ENCODE results near the gene CDH4. TPM values are rescaled to one million over a fixed set of nuclear protein-coding genes. Genes with fewer than 3 reads are reported as not detected.

CDH4 gene
- total and polyA plus RNA-seq, 2 donors (not counting 3 experiments of a cell fraction or from before 2014, with no cell fraction given) = 0.17 to 0.51 TPM

GRCh38 chr20:61360940-61361339, 108.9 kb downstream of the CDH4 start:
- no peaks in the 10 kb centered on the region for H3K9me1 ChIP-seq (replicated peaks; ENCODE audit: control insufficient read depth, extremely low read depth, insufficient read depth, low read length)
- no peaks in the 10 kb centered on the region for H3K36me3 ChIP-seq (ENCODE audit: control insufficient read depth in 2 of 2, extremely low read depth in 1 of 2, insufficient read depth in 2 of 2, low read length in 2 of 2)
- peaks cover 7% of the 10 kb centered on the region for H3K9me3 ChIP-seq (replicated peaks; ENCODE audit: control insufficient read depth, insufficient read depth, low read length)
- no peak for FAIRE-seq
- BruUV-seq (replicated peaks) = no TSS peak
- no peaks in the 10 kb centered on the region for H3K79me2 ChIP-seq (ENCODE audit: control insufficient read depth, insufficient read depth, low read length)
- dilution Hi-C loops (cut with MboI; ENCODE audit: extremely low pct_ligation_motif_present, low sequenced_read_pairs) (no loop called here), intact Hi-C loops (cut with micrococcal nuclease) (no loop called here)
- no peak overlapping the region for H3K4me3 ChIP-seq (replicated peaks in 1 of 3; ENCODE audit: insufficient read depth in 1 of 3, low read depth in 1 of 3, low read length in 3 of 3)
- TF ChIP-seq GATA2 (IDR thresholded peaks at IDR 0.05; ENCODE audit: insufficient read depth, insufficient read length, low read depth, low read length) = no peak
- no peak for TF ChIP-seq POLR2A (IDR thresholded peaks at IDR 0.05; ENCODE audit: low read depth, low read length)
- TF ChIP-seq EZH2 (IDR thresholded peaks at IDR 0.05; ENCODE audit: borderline replicate concordance, low read depth, low read length, severe bottlenecking) = no peak
- TF ChIP-seq CTCF (IDR thresholded peaks at IDR 0.05; ENCODE audit: extremely low read depth in 1 of 2, insufficient read depth in 1 of 2, low read depth in 1 of 2, low read length in 2 of 2) = no peak
- TF ChIP-seq FOS (IDR thresholded peaks at IDR 0.05; ENCODE audit: borderline replicate concordance, insufficient read depth, low read length) = no peak
- no peak for TF ChIP-seq POLR2AphosphoS5 (IDR thresholded peaks at IDR 0.05; ENCODE audit: insufficient read depth, low read depth, low read length)
- TF ChIP-seq MAX (IDR thresholded peaks at IDR 0.05; ENCODE audit: insufficient read depth, insufficient read length) = no peak
- TF ChIP-seq JUN (IDR thresholded peaks at IDR 0.05; ENCODE audit: borderline replicate concordance, insufficient read depth, insufficient read length, low read depth) = no peak
- no peak for TF ChIP-seq MYC (IDR thresholded peaks at IDR 0.05; ENCODE audit: low read depth, low read length)
- no peak overlapping the region for H2AFZ ChIP-seq (ENCODE audit: low read depth, low read length)
- CTCF ChIA-PET = no interaction called here
- no peak for DNase-seq (ENCODE audit: low read depth, low spot score)
- POLR2A ChIA-PET = no interaction called here
- no peaks in the 10 kb centered on the region for H3K4me1 ChIP-seq (ENCODE audit: control insufficient read depth, extremely low read depth, insufficient read depth, low read length)
- no peaks in the 10 kb centered on the region for H4K20me1 ChIP-seq (replicated peaks; ENCODE audit: control insufficient read depth, extremely low read depth, insufficient read depth, low read length)
- H3K9ac ChIP-seq (replicated peaks; ENCODE audit: extremely low read depth, insufficient read depth, low read length) = no peak overlapping the region
- no peak overlapping the region for H3K4me2 ChIP-seq (ENCODE audit: insufficient read depth, low read length)
- H3K27ac ChIP-seq (ENCODE audit: insufficient read depth, low read depth, low read length) = no peak overlapping the region
- H3K27me3 ChIP-seq (ENCODE audit: control insufficient read depth in 2 of 2, insufficient read depth in 2 of 2, low read length in 2 of 2) = no peaks in the 10 kb centered on the region

All from endothelial cell of umbilical vein (primary cell).